OCI-LY3 (cell line): ENCODE data around the gene NBL1.

ENCODE experiments used
- H2AFZ ChIP-seq: fragments of 200-600, 300-600 bp; shearing (Covaris generic); 2 replicates; pipeline ENCODE4 v1.6.0; 2014; ENCODE audit warnings: antibody characterized with exemption, low read depth, low read length
- H3K27ac ChIP-seq: fragments of 200-600, 300-600 bp; sonication (generic); 2 replicates; pipeline ENCODE4 v1.5.1; 2014; ENCODE audit warnings: mild to moderate bottlenecking, low read length, moderate library complexity, mixed read lengths
- H3K27me3 ChIP-seq: fragments of 200-600, 300-600 bp; sonication (generic); 2 replicates; pipeline ENCODE4 v1.6.1; 2014; ENCODE audit warnings: low read depth, low read length, mixed read lengths
- H3K36me3 ChIP-seq: fragments of 200-600, 300-600 bp; sonication (generic); replicated peaks from 2 replicates; pipeline ENCODE3; 2014; ENCODE audit warnings: low read depth, low read length, mixed read lengths
- H3K4me1 ChIP-seq: fragments of 300-600, 200-600 bp; sonication (generic); 2 replicates; pipeline ENCODE4 v1.6.1; 2014; ENCODE audit warnings: low read length, mixed read lengths
- H3K4me2 ChIP-seq: fragments of 200-600, 300-600 bp; sonication (generic); 2 replicates; pipeline ENCODE4 v1.6.1; 2014; ENCODE audit warnings: low read length, mixed read lengths
- H3K4me3 ChIP-seq: fragments of 300-600, 200-600 bp; sonication (generic); 2 replicates; pipeline ENCODE4 v1.5.1; 2014; ENCODE audit warnings: antibody characterized with exemption, mild to moderate bottlenecking, low read length, moderate library complexity
- H3K79me2 ChIP-seq: fragments of 300-600, 200-600 bp; shearing (Covaris generic); 2 replicates; pipeline ENCODE4 v1.6.1; 2014; ENCODE audit warnings: mild to moderate bottlenecking, low read length, mixed read lengths
- H3K9ac ChIP-seq: fragments of 300-600, 200-600 bp; shearing (Covaris generic); 2 replicates; pipeline ENCODE4 v1.6.0; 2014; ENCODE audit warnings: mild to moderate bottlenecking, low read length, moderate library complexity
- H3K9me3 ChIP-seq: fragments of 200-600, 300-600 bp; shearing (Covaris generic); 2 replicates; pipeline ENCODE4 v1.6.1; 2014; ENCODE audit warnings: low read length, mixed read lengths; ENCODE audit not compliant: insufficient read depth
- H4K20me1 ChIP-seq: fragments of 200-600, 300-600 bp; sonication (generic); 2 replicates; pipeline ENCODE4 v1.6.1; 2016; ENCODE audit warnings: low read length, mixed read lengths; ENCODE audit not compliant: insufficient read depth
- EZH2phosphoT487 ChIP-seq: fragments of 200-600 bp; shearing (Covaris generic); IDR thresholded peaks from 2 replicates; pipeline ENCODE4 v1.6.1; 2018; ENCODE audit warnings: antibody characterized with exemption, mixed run types, low read depth
- TF ChIP-seq, protein P1 (sequence below): fragments of 200-600, 300-600 bp; sonication (generic); IDR thresholded peaks from 2 replicates; pipeline ENCODE4 v1.5.1; 2014; ENCODE audit warnings: antibody characterized with exemption, low read length, low read depth

Gene NBL1

DNA sequence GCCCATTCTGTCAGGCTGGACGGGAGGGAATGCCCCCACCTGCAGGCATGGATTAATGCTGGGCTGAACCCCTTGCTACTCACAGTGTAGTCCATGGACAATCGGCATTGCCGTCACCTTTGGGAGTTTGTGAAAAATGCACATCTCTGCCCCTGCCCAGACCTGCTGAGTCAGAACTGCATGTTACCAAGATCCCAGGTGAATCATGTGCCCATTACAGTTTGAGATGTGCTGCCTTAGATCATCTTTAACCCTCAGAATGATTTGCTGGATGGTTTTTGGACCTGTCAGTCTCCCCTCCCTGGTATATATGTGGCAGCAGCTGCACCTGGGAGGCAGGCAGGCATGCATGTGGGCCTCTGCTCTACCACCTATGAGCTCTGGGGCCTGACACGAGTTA lies 35.6 kb downstream of the NBL1 start:
- no peak overlapping the region for H2AFZ ChIP-seq
- no peaks in the 10 kb centered on the region for H3K9me3 ChIP-seq
- no peaks in the 10 kb centered on the region for H3K36me3 ChIP-seq
- TF ChIP-seq EZH2phosphoT487: no peak
- TF ChIP-seq, protein P1, sequence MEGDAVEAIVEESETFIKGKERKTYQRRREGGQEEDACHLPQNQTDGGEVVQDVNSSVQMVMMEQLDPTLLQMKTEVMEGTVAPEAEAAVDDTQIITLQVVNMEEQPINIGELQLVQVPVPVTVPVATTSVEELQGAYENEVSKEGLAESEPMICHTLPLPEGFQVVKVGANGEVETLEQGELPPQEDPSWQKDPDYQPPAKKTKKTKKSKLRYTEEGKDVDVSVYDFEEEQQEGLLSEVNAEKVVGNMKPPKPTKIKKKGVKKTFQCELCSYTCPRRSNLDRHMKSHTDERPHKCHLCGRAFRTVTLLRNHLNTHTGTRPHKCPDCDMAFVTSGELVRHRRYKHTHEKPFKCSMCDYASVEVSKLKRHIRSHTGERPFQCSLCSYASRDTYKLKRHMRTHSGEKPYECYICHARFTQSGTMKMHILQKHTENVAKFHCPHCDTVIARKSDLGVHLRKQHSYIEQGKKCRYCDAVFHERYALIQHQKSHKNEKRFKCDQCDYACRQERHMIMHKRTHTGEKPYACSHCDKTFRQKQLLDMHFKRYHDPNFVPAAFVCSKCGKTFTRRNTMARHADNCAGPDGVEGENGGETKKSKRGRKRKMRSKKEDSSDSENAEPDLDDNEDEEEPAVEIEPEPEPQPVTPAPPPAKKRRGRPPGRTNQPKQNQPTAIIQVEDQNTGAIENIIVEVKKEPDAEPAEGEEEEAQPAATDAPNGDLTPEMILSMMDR: no peak
- H3K4me2 ChIP-seq: no peak overlapping the region
- H3K79me2 ChIP-seq: no peaks in the 10 kb centered on the region
- no peak overlapping the region for H3K9ac ChIP-seq
- no peaks in the 10 kb centered on the region for H3K4me1 ChIP-seq
- no peaks in the 10 kb centered on the region for H3K27me3 ChIP-seq
- H3K4me3 ChIP-seq: no peak overlapping the region
- H4K20me1 ChIP-seq: no peaks in the 10 kb centered on the region
- H3K27ac ChIP-seq: no peak overlapping the region

- TF ChIP-seq, protein P1: no peak
- no peak for TF ChIP-seq EZH2phosphoT487
Measured at GRCh38 chr1:19680644-19681043, 36.5 kb downstream of the NBL1 start.

GRCh38 chr1:19682257-19682656 lies 38.1 kb downstream of the NBL1 start:
- Histone ChIP-seq H3K4me2 (no peak overlapping the region), H3K27ac (no peak overlapping the region), H2AFZ (no peak overlapping the region), H3K36me3 (peaks cover under 1% of the 10 kb centered on the region), H3K4me3 (no peak overlapping the region), H3K27me3 (no peaks in the 10 kb centered on the region), H3K4me1 (no peaks in the 10 kb centered on the region), H3K79me2 (no peaks in the 10 kb centered on the region), H4K20me1 (no peaks in the 10 kb centered on the region), H3K9me3 (no peaks in the 10 kb centered on the region), H3K9ac (no peak overlapping the region)
- TF ChIP-seq EZH2phosphoT487: no peak
- TF ChIP-seq, protein P1: no peak

More at GRCh38 chr1:19680644-19681043, 36.5 kb downstream of the NBL1 start:
- H3K27me3 ChIP-seq: no peaks in the 10 kb centered on the region
- no peaks in the 10 kb centered on the region for H4K20me1 ChIP-seq
- no peaks in the 10 kb centered on the region for H3K4me1 ChIP-seq
- H3K9me3 ChIP-seq: no peaks in the 10 kb centered on the region
- no peak overlapping the region for H3K27ac ChIP-seq
- no peak overlapping the region for H3K4me3 ChIP-seq
- H3K36me3 ChIP-seq: no peaks in the 10 kb centered on the region
- H3K9ac ChIP-seq: no peak overlapping the region
- H2AFZ ChIP-seq: no peak overlapping the region
- H3K79me2 ChIP-seq: no peaks in the 10 kb centered on the region
- H3K4me2 ChIP-seq: no peak overlapping the region

- Histone ChIP-seq H3K9ac (no peak overlapping the region), H2AFZ (no peak overlapping the region), H3K4me2 (no peak overlapping the region), H3K36me3 (peaks cover 6% of the 10 kb centered on the region), H3K4me1 (no peaks in the 10 kb centered on the region), H3K27me3 (no peaks in the 10 kb centered on the region), H3K4me3 (no peak overlapping the region), H3K9me3 (no peaks in the 10 kb centered on the region), H3K27ac (no peak overlapping the region), H3K79me2 (no peaks in the 10 kb centered on the region), H4K20me1 (no peaks in the 10 kb centered on the region)
- TF ChIP-seq, protein P1: no peak
- no peak for TF ChIP-seq EZH2phosphoT487
Measured at GRCh38 chr1:19682901-19683300, 38.8 kb downstream of the NBL1 start.
